ENCODE results near the gene RABGGTA. TPM values are rescaled to one million over a fixed set of nuclear protein-coding genes. Genes with fewer than 3 reads are reported as not detected.

RABGGTA gene
- total and polyA plus RNA-seq, 9 of the 15 experiments (the other 6 are each of a cell fraction or from before 2014, with no cell fraction given): 4.5 to 24.2 (median 15.5) TPM

DNA sequence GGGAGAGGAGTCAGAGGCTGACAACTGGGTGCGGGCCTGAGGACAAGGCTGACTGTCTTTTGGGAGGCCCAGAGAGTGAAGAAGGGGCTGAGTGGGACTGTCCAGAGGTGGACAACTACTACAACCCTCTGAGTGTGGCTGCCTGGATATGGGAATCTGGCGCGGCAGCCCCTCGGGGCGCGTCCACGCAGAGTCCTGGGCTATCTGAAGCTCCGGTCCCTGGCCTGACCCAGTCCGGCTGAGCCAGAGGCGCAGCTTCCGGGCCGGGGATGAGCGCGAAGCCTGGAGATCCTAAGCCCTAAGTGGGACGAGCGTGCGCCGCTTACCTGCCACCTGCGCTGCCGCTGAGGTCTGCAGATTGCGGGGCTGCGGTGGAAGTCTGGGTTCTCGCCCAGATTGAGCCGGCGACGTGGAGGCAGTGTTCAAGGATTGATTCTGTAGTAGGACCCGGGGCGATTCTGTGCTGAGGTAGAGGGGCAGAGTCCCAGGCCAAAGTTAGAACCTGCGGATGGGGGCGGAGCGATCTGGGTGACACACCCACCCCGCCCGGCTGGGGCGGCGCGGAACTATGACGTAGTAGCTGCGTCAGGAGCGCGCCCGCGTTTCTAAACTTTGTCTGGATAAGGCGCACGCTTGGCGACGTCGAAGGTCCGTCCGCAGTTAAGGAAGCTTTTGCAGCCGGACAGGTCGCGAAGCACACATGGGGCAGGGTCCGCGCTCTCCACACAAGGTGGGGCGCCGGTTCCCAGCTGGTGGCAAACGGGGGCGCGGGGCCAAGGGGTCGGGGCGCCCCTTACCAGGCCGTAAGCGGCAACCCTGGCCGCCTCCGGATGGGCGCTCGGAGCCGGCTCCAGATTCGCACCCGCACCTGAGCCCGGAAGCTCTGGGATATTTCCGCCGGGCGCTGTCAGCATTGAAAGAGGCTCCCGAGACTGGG, 28.1 kb upstream of the RABGGTA start, which contains the start of the genes DHRS1 and NOP9 (continued):
- no peak for TF ChIP-seq TRIM24 (IDR thresholded peaks at IDR 0.05)
- TF ChIP-seq, protein P1, sequence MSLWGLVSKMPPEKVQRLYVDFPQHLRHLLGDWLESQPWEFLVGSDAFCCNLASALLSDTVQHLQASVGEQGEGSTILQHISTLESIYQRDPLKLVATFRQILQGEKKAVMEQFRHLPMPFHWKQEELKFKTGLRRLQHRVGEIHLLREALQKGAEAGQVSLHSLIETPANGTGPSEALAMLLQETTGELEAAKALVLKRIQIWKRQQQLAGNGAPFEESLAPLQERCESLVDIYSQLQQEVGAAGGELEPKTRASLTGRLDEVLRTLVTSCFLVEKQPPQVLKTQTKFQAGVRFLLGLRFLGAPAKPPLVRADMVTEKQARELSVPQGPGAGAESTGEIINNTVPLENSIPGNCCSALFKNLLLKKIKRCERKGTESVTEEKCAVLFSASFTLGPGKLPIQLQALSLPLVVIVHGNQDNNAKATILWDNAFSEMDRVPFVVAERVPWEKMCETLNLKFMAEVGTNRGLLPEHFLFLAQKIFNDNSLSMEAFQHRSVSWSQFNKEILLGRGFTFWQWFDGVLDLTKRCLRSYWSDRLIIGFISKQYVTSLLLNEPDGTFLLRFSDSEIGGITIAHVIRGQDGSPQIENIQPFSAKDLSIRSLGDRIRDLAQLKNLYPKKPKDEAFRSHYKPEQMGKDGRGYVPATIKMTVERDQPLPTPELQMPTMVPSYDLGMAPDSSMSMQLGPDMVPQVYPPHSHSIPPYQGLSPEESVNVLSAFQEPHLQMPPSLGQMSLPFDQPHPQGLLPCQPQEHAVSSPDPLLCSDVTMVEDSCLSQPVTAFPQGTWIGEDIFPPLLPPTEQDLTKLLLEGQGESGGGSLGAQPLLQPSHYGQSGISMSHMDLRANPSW (CRISPR knock-in tag; IDR thresholded peaks at IDR 0.05): no peak
- TF ChIP-seq, protein P2, sequence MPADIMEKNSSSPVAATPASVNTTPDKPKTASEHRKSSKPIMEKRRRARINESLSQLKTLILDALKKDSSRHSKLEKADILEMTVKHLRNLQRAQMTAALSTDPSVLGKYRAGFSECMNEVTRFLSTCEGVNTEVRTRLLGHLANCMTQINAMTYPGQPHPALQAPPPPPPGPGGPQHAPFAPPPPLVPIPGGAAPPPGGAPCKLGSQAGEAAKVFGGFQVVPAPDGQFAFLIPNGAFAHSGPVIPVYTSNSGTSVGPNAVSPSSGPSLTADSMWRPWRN (IDR thresholded peaks at IDR 0.05; ENCODE audit: low read depth): no peak
- TF ChIP-seq FOXP1 (CRISPR knock-in tag; IDR thresholded peaks at IDR 0.05): no peak
- TF ChIP-seq TAF15 (IDR thresholded peaks at IDR 0.05; ENCODE audit: low read depth, low read length): no peak
- TF ChIP-seq FOS (IDR thresholded peaks at IDR 0.05; ENCODE audit: extremely low read depth, insufficient read length): no peak
- TF ChIP-seq SMAD4 (CRISPR knock-in tag; conservative IDR thresholded peaks at IDR 0.05): no peak
- TF ChIP-seq HIVEP1 (CRISPR knock-in tag; IDR thresholded peaks at IDR 0.05): no peak
- TF ChIP-seq FOXK1 (CRISPR knock-in tag; IDR thresholded peaks at IDR 0.05; ENCODE audit: borderline replicate concordance): no peak
- TF ChIP-seq EWSR1 (IDR thresholded peaks at IDR 0.05; ENCODE audit: borderline replicate concordance, low read depth, partially characterized antibody): no peak
- TF ChIP-seq XRCC4 (IDR thresholded peaks at IDR 0.05; ENCODE audit: extremely low read depth, insufficient read depth, insufficient read length): no peak
- TF ChIP-seq RNF2 (IDR thresholded peaks at IDR 0.05): no peak
- TF ChIP-seq OTX1 (CRISPR knock-in tag; IDR thresholded peaks at IDR 0.05): no peak
- TF ChIP-seq, protein P3, sequence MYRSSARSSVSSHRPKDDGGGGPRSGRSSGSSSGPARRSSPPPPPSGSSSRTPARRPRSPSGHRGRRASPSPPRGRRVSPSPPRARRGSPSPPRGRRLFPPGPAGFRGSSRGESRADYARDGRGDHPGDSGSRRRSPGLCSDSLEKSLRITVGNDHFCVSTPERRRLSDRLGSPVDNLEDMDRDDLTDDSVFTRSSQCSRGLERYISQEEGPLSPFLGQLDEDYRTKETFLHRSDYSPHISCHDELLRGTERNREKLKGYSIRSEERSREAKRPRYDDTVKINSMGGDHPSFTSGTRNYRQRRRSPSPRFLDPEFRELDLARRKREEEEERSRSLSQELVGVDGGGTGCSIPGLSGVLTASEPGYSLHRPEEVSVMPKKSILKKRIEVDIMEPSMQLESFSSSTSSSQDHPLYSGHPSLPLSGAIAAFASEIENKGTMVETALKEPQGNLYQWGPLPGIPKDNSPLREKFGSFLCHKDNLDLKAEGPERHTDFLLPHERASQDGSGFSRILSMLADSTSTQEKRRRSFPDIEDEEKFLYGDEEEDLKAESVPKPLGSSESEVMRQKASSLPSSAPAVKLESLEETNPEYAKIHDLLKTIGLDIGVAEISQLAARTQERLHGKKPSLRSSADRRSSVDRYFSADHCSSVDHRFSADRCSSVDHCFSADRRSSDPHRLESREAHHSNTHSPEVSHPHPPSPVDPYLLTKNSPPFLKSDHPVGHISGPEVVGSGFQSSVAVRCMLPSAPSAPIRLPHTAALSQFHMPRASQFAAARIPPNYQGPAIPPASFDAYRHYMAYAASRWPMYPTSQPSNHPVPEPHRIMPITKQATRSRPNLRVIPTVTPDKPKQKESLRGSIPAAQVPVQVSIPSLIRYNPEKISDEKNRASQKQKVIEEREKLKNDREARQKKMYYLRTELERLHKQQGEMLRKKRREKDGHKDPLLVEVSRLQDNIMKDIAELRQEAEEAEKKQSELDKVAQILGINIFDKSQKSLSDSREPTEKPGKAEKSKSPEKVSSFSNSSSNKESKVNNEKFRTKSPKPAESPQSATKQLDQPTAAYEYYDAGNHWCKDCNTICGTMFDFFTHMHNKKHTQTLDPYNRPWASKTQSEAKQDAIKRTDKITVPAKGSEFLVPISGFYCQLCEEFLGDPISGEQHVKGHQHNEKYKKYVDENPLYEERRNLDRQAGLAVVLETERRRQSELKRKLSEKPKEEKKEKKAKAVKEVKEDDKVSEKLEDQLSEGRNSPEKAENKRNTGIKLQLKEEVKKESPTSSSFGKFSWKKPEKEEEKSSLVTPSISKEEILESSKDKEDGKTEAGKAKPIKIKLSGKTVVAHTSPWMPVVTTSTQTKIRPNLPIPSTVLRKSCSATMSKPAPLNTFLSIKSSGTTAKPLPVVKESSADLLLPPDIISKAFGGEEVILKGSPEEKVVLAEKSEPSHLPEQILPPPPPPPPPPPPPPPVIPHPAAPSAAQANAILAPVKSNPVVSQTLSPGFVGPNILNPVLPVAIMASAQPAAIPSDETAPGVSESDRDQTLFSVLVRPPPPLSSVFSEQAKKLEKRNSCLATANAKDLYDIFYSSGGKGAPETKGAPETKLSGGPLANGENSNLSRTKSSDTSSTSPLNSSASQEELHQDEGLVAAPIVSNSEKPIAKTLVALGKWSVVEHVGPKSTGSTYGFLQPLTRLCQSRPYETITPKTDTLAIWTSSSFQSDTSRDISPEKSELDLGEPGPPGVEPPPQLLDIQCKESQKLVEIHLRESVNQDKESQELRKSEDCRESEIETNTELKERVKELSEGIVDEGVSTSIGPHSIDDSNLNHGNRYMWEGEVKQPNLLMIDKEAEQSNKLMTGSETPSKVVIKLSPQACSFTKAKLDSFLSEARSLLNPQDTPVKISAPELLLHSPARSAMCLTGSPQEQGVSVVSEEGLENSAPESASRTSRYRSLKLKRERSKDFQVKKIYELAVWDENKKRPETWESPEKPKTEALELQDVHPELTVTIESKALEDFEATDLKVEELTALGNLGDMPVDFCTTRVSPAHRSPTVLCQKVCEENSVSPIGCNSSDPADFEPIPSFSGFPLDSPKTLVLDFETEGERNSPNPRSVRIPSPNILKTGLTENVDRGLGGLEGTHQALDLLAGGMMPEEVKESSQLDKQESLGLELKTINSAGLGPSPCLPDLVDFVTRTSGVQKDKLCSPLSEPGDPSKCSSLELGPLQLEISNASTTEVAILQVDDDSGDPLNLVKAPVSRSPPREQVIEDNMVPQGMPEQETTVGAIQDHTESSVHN (IDR thresholded peaks at IDR 0.05; ENCODE audit: borderline replicate concordance in 1 of 2, low read depth in 1 of 2): no peak
- no peak for TF ChIP-seq YBX1 (IDR thresholded peaks at IDR 0.05)
- no peak for TF ChIP-seq ETV6 (IDR thresholded peaks at IDR 0.05; ENCODE audit: borderline replicate concordance in 1 of 2, low read depth in 2 of 2, low read length in 1 of 2)
- TF ChIP-seq ETV6 (CRISPR knock-in tag; IDR thresholded peaks at IDR 0.05; ENCODE audit: borderline replicate concordance): no peak

Measured in K562 (cell line).